IMR-90 (cell line): Measurements from ENCODE around the gene SNTA1. TPM values are rescaled to one million over a fixed set of nuclear protein-coding genes. Genes with fewer than 3 reads are reported as not detected.

Experiments
- ATAC-seq: fragments of 200-7000 bp; cut with Tn5 transposase; 2 replicates; pipeline ENCODE4 v1.9.1; 2020; ENCODE audit warnings: low read depth, mild to moderate bottlenecking, moderate library complexity
- Bru-seq: library from RNA; stranded (reverse); fragments of 400-500 nt; gene quantifications from one replicate; lab custom pipeline; 2021; lab: Mats Ljungman, UMichigan
- BruChase-seq, 2 experiments: library from RNA; stranded (reverse); fragments of 400-500 nt; gene quantifications; one replicate each; lab custom pipeline; 2021; lab: Mats Ljungman, UMichigan
- BruUV-seq: library from RNA; stranded (reverse); fragments of 400-500 nt; replicated peaks from 2 replicates; lab custom pipeline; 2021; lab: Mats Ljungman, UMichigan
- CTCF ChIA-PET: fragments of 300-600 bp; formaldehyde crosslinking; extraction: SDS; loops from one replicate; lab custom pipeline; 2021; ENCODE audit warnings: antibody characterized with exemption; lab: Yijun Ruan, JAX
- POLR2A ChIA-PET: fragments of 300-600 bp; sonication (Branson Sonifier 250); formaldehyde crosslinking; loops from one replicate; lab custom pipeline; 2022; ENCODE audit warnings: antibody characterized with exemption; ENCODE audit not compliant: unreplicated experiment; lab: Charles Lee
- DNase-seq: peaks from one replicate; pipeline ENCODE4 v3.0.0; 2013
- H2AFZ ChIP-seq: replicated peaks from 2 replicates; pipeline ENCODE3; 2013; ENCODE audit warnings: low read length, mild to moderate bottlenecking; ENCODE audit not compliant: poor library complexity
- H2AK5ac ChIP-seq: 2 replicates; pipeline ENCODE4 v1.6.1; 2013; ENCODE audit warnings: low read depth, low read length, inconsistent platforms
- H2AK9ac ChIP-seq: replicated peaks from 2 replicates; pipeline ENCODE3; 2013; ENCODE audit warnings: mild to moderate bottlenecking, low read depth, low read length, moderate library complexity; ENCODE audit not compliant: poor library complexity
- H2BK120ac ChIP-seq: 2 replicates; pipeline ENCODE4 v1.6.1; 2013; ENCODE audit warnings: low read depth, low read length, inconsistent platforms
- H2BK15ac ChIP-seq: 3 replicates; pipeline ENCODE4 v1.6.1; 2013; ENCODE audit warnings: low read depth, low read length, inconsistent platforms
- H2BK20ac ChIP-seq: 2 replicates; pipeline ENCODE4 v1.6.1; 2013; ENCODE audit warnings: low read depth, mild to moderate bottlenecking, inconsistent platforms, low read length, moderate library complexity
- H2BK5ac ChIP-seq: 2 replicates; pipeline ENCODE4 v1.6.1; 2013; ENCODE audit warnings: mild to moderate bottlenecking, low read depth, low read length, inconsistent platforms; ENCODE audit not compliant: poor library complexity, severe bottlenecking
- H3K14ac ChIP-seq: replicated peaks from 2 replicates; pipeline ENCODE4 v1.6.1; 2013; ENCODE audit warnings: low read depth, low read length, inconsistent platforms
- H3K18ac ChIP-seq: 2 replicates; pipeline ENCODE4 v1.6.1; 2013; ENCODE audit warnings: low read depth, low read length, control low read depth
- H3K23ac ChIP-seq: 2 replicates; pipeline ENCODE4 v1.6.1; 2013; ENCODE audit warnings: low read depth, low read length, inconsistent platforms
- H3K27ac ChIP-seq: 2 replicates; pipeline ENCODE4 v1.5.1; 2013; ENCODE audit warnings: mild to moderate bottlenecking, control low read depth, low read length; ENCODE audit not compliant: insufficient read depth
- H3K27me3 ChIP-seq: 2 replicates; pipeline ENCODE4 v1.6.1; 2013; ENCODE audit warnings: low read length; ENCODE audit not compliant: control insufficient read depth, insufficient read depth
- H3K36me3 ChIP-seq: 2 replicates; pipeline ENCODE4 v1.6.1; 2013; ENCODE audit warnings: low read length, mixed read lengths; ENCODE audit not compliant: control insufficient read depth, insufficient read depth
- H3K4ac ChIP-seq: 2 replicates; pipeline ENCODE4 v1.6.1; 2013; ENCODE audit warnings: low read depth, low read length, inconsistent platforms
- H3K4me1 ChIP-seq: 2 replicates; pipeline ENCODE4 v1.6.1; 2013; ENCODE audit warnings: low read length, mixed read lengths; ENCODE audit not compliant: control insufficient read depth, insufficient read depth
- H3K4me2 ChIP-seq: 2 replicates; pipeline ENCODE4 v1.6.1; 2013; ENCODE audit warnings: low read depth, mild to moderate bottlenecking, control low read depth, low read length, moderate library complexity
- H3K4me3 ChIP-seq: 2 replicates; pipeline ENCODE4 v1.5.1; 2013; ENCODE audit warnings: low read depth, mild to moderate bottlenecking, control low read depth, low read length, moderate library complexity; ENCODE audit not compliant: insufficient read depth
- H3K56ac ChIP-seq: 2 replicates; pipeline ENCODE4 v1.6.1; 2013; ENCODE audit warnings: low read length, inconsistent platforms; ENCODE audit not compliant: insufficient read depth; ENCODE audit errors: extremely low read depth
- H3K79me1 ChIP-seq, 2 experiments: 2 replicates each; pipeline ENCODE4 v1.6.1; 2013; ENCODE audit warnings: low read length in 2 of 2, inconsistent platforms in 1 of 2, low read depth in 1 of 2
- H3K9ac ChIP-seq: 2 replicates; pipeline ENCODE4 v1.6.1; 2013; ENCODE audit warnings: low read depth, low read length, control low read depth
- H3K9me1 ChIP-seq: 2 replicates; pipeline ENCODE4 v1.6.1; 2013; ENCODE audit warnings: low read length, inconsistent platforms; ENCODE audit not compliant: insufficient read depth
- H3K9me3 ChIP-seq: 2 replicates; pipeline ENCODE4 v1.6.1; 2013; ENCODE audit warnings: low read length; ENCODE audit not compliant: control insufficient read depth, insufficient read depth
- H4K20me1 ChIP-seq: 2 replicates; pipeline ENCODE4 v1.6.1; 2013; ENCODE audit warnings: low read length, inconsistent platforms; ENCODE audit not compliant: insufficient read depth
- H4K5ac ChIP-seq: 2 replicates; pipeline ENCODE4 v1.6.1; 2013; ENCODE audit warnings: mild to moderate bottlenecking, low read depth, low read length, control low read depth
- H4K8ac ChIP-seq, 2 experiments: 2 replicates each; pipeline ENCODE4 v1.6.1; 2013; ENCODE audit warnings: low read depth in 2 of 2, low read length in 2 of 2, control low read depth in 1 of 2, inconsistent platforms in 1 of 2
- H4K91ac ChIP-seq: 2 replicates; pipeline ENCODE4 v1.6.1; 2013; ENCODE audit warnings: low read depth, low read length, inconsistent platforms; ENCODE audit not compliant: insufficient read depth
- ELK1 ChIP-seq: fragments of 150-350 bp; IDR thresholded peaks from 2 replicates; pipeline ENCODE4 v1.6.1; 2016; ENCODE audit warnings: low read depth, mild to moderate bottlenecking, low read length, moderate library complexity, borderline replicate concordance
- MAZ ChIP-seq: IDR thresholded peaks from 2 replicates; pipeline ENCODE4 v1.6.1; 2012; ENCODE audit warnings: low read depth, mild to moderate bottlenecking, low read length, improper control_type of control experiment, moderate library complexity, borderline replicate concordance
- WGBS, 2 experiments: methylation state at CpG; one replicate each; pipeline versions ENCODE4 v1.1.5 to v1.1.7; 2013; ENCODE audit warnings: missing lambda C conversion rate in 2 of 2; ENCODE audit not compliant: insufficient read length in 1 of 2; ENCODE audit errors: extremely low coverage in 2 of 2; 5-methylcytosine and 5-hydroxymethylcytosine counted together
- dilution Hi-C: fragments of 300-500 bp; cut with HindIII; formaldehyde crosslinking; loops from one replicate; pipeline ENCODE4 v1.14.3; 2018; ENCODE audit warnings: low sequenced_read_pairs; ENCODE audit not compliant: unreplicated experiment
- in situ Hi-C: fragments of 300-500 bp; cut with MboI; formaldehyde crosslinking; loops from 3 replicates; pipeline ENCODE4 v1.14.3; 2019; ENCODE audit warnings: low sequenced_read_pairs, inconsistent platforms, mixed read lengths
- intact Hi-C: fragments of 100-400 bp; cut with micrococcal nuclease; formaldehyde crosslinking; loops from 2 replicates; pipeline ENCODE4 v1.10.0; 2022
- long read RNA-seq: library from polyadenylated mRNA; unstranded; transcript quantifications from one replicate; pipeline ENCODE4 v2.0.0, GENCODE V29; 2021; ENCODE audit not compliant: unreplicated experiment
- polyA plus RNA-seq, 3 experiments: library from polyadenylated mRNA; depleted of rRNA; stranded (reverse); fragments of >200 nt; gene quantifications; 2 replicates each; pipeline ENCODE4 v1.2.3, GENCODE V29; 2012; ENCODE audit warnings: low replicate concordance in 1 of 3
- total RNA-seq: library from RNA; depleted of rRNA; stranded (reverse); fragments of >200 nt; gene quantifications from 2 replicates; pipeline ENCODE4 v1.2.3, GENCODE V29; 2012; rRNA removed

The SNTA1 gene
- total RNA-seq (13.3 and 15.4 TPM in 2 replicates), polyA plus RNA-seq (2012; rRNA removed) (10.6 and 12.1 TPM in 2 replicates), Bru-seq, nascent RNA (percentile 40 among the genes with signal in this experiment), BruChase-seq, experiment 1, labeled RNA remaining after a 6-hour chase (percentile 39 among the genes with signal in this experiment), BruChase-seq, experiment 2, labeled RNA remaining after a 2-hour chase (percentile 40 among the genes with signal in this experiment)
- 9.5 and 14.6 TPM in 2 replicates for polyA plus RNA-seq (2012; cell fraction: cytosol; rRNA removed)
- polyA plus RNA-seq (2012; cell fraction: nucleus; rRNA removed; ENCODE audit: low replicate concordance) = 5.9 and 10.1 TPM in 2 replicates
- long read RNA-seq, transcript SNTA1-201 (8 exons, 2,342 nt) = major isoform, 5 of 13 reads
- long read RNA-seq, partial matches to known transcripts = 4 of 13 reads
- long read RNA-seq, other reads (novel, unspliced or antisense) = 4 of 13 reads

GRCh38 chr20:33443512-33444239 is at the start of gene SNTA1:
SNTA1 (minus strand) TSS chr20:33443763; CDS start chr20:33443620, 143 bp downstream.
- peak within 1 kb of the TSS; percentile 41 for H3K27ac ChIP-seq
- dilution Hi-C loops = no loop called here

More at GRCh38 chr20:33443512-33444239, at the start of gene SNTA1:
- TF ChIP-seq ELK1 = no peak
- peak; percentile 44; the same call in 1 of the 2 replicates for TF ChIP-seq MAZ
- WGBS, 2 experiments = 0% methylated on average over 51 of the region's 75 CpGs; no CpG with 5 or more reads in 1 of the 2 experiments
- H3K79me1 ChIP-seq = peaks cover 4 to 17% of the 10 kb centered on the region in 2 experiments; a peak in 2 of 4 replicates
- DNase-seq (peak; percentile 49), ATAC-seq (peak; percentile 92)
- H3K4me3 ChIP-seq = peak within 1 kb of the TSS; percentile 93
- H4K20me1 ChIP-seq = 0 out of 2 replicates have a peak, but pooled peaks cover 3% of the 10 kb centered on the region
- H3K4me1 ChIP-seq = peaks cover 4% of the 10 kb centered on the region; the same call in 1 of the 2 replicates
- H2AK5ac ChIP-seq = peak within 1 kb of the TSS; percentile 78; the same call in 1 of the 2 replicates
- peaks cover 3% of the 10 kb centered on the region; the same call in 1 of the 2 replicates for H3K9me1 ChIP-seq
- in situ Hi-C loops = no loop called here
- no peak within 1 kb of the TSS; the same call in 1 of the 2 replicates for H4K5ac ChIP-seq
- H4K91ac ChIP-seq = no peak within 1 kb of the TSS
- H2BK20ac ChIP-seq = no peak within 1 kb of the TSS
- peak within 1 kb of the TSS; percentile 90 for H2AK9ac ChIP-seq
- ChIA-PET CTCF (interaction anchor here (0.6 to 1.1 kb wide), 2 partner anchors 27 to 707 kb away, joined by 3 to 7 read pairs; no protein-coding TSS in a partner anchor), POLR2A (interaction anchor here (0.6 kb wide), 1 partner anchor 1564 kb away, joined by 3 read pairs; no protein-coding TSS in a partner anchor)
- peak within 1 kb of the TSS; percentile 72 for H3K23ac ChIP-seq
- H2BK15ac ChIP-seq = no peak within 1 kb of the TSS
- no peaks in the 10 kb centered on the region for H3K27me3 ChIP-seq
- peak within 1 kb of the TSS; percentile 44 for H3K14ac ChIP-seq
- no peak within 1 kb of the TSS for H3K56ac ChIP-seq
- 0 out of 2 replicates have a peak, but pooled peaks cover 1% of the 10 kb centered on the region for H3K9me3 ChIP-seq
- peak within 1 kb of the TSS; percentile 99 for H3K4me2 ChIP-seq
- peak within 1 kb of the TSS; percentile 50 for H2BK5ac ChIP-seq
- peak within 1 kb of the TSS; percentile 100 for H2AFZ ChIP-seq
- peak within 1 kb of the TSS in 1 of 2 experiments; percentile 73; a peak in 1 of 4 replicates for H4K8ac ChIP-seq
- BruUV-seq = no TSS peak
- H3K18ac ChIP-seq = no peak within 1 kb of the TSS
- H3K9ac ChIP-seq = peak within 1 kb of the TSS; percentile 66
- no peak within 1 kb of the TSS for H2BK120ac ChIP-seq
- intact Hi-C loops = no loop called here
- no peaks in the 10 kb centered on the region for H3K36me3 ChIP-seq
- H3K4ac ChIP-seq = no peak within 1 kb of the TSS
